Measurements from ENCODE around the gene TMEM41A. TPM values are rescaled to one million over a fixed set of nuclear protein-coding genes. Genes with fewer than 3 reads are reported as not detected.

TMEM41A gene
- total and polyA plus RNA-seq, 2 experiments from 2014 or later, result 12.4 to 15.9 TPM

DNA sequence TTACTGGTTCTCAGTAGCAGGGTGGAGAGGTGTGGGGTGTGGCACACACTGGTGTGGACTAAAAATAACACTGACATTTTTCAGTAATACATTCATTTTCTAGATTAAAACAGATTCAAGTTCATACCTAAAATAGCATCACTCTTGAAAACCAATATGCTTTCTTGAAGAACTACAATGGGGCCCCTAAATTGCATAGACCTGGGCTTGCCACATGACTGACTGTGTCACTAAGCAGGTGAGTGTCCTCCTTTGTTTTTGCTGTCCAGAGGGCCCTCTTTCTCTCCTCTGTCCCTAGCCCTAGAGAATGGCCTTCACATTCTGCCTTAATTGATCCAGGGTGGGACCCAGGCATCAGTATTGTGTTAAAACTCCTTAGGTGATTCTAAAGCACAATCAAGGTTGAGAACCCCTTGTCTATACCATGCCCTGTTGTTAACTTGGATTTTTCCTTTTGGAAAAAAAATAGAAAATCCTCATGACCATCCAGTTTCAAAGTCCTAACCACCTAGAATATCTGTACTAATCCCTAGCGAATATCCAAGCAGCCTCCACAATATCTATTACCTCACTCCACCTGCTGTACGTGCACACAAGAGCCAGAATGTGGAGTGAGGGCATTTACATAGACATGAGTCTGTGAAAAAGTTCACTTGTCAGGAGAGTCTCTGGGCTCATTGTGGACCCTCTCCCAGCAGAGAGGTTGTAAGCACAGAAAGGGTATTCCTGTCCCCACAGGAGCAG is 18.7 kb upstream of the TMEM41A start:
- TF ChIP-seq, protein P1, sequence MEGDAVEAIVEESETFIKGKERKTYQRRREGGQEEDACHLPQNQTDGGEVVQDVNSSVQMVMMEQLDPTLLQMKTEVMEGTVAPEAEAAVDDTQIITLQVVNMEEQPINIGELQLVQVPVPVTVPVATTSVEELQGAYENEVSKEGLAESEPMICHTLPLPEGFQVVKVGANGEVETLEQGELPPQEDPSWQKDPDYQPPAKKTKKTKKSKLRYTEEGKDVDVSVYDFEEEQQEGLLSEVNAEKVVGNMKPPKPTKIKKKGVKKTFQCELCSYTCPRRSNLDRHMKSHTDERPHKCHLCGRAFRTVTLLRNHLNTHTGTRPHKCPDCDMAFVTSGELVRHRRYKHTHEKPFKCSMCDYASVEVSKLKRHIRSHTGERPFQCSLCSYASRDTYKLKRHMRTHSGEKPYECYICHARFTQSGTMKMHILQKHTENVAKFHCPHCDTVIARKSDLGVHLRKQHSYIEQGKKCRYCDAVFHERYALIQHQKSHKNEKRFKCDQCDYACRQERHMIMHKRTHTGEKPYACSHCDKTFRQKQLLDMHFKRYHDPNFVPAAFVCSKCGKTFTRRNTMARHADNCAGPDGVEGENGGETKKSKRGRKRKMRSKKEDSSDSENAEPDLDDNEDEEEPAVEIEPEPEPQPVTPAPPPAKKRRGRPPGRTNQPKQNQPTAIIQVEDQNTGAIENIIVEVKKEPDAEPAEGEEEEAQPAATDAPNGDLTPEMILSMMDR (conservative IDR thresholded peaks at IDR 0.05; ENCODE audit: low read depth in 2 of 2), result no peak
- TF ChIP-seq ZNF114 (CRISPR knock-in tag; IDR thresholded peaks at IDR 0.05) (no peak), EZH2phosphoT487 (IDR thresholded peaks at IDR 0.05; ENCODE audit: unreplicated experiment) (no peak), POLR2AphosphoS5 (IDR thresholded peaks at IDR 0.05; ENCODE audit: low read depth) (no peak), JUNB (IDR thresholded peaks at IDR 0.05; ENCODE audit: unreplicated experiment) (no peak), ZNF331 (CRISPR knock-in tag; IDR thresholded peaks at IDR 0.05; ENCODE audit: low read depth) (no peak), NANOG (IDR thresholded peaks at IDR 0.05; ENCODE audit: borderline replicate concordance) (no peak), STAT1 (IDR thresholded peaks at IDR 0.05; ENCODE audit: unreplicated experiment) (no peak), EZH2 (IDR thresholded peaks at IDR 0.05; ENCODE audit: low read depth, unreplicated experiment) (no peak), CREB1 (CRISPR knock-in tag; IDR thresholded peaks at IDR 0.05; ENCODE audit: low read depth) (no peak)
- TF ChIP-seq, protein P2, sequence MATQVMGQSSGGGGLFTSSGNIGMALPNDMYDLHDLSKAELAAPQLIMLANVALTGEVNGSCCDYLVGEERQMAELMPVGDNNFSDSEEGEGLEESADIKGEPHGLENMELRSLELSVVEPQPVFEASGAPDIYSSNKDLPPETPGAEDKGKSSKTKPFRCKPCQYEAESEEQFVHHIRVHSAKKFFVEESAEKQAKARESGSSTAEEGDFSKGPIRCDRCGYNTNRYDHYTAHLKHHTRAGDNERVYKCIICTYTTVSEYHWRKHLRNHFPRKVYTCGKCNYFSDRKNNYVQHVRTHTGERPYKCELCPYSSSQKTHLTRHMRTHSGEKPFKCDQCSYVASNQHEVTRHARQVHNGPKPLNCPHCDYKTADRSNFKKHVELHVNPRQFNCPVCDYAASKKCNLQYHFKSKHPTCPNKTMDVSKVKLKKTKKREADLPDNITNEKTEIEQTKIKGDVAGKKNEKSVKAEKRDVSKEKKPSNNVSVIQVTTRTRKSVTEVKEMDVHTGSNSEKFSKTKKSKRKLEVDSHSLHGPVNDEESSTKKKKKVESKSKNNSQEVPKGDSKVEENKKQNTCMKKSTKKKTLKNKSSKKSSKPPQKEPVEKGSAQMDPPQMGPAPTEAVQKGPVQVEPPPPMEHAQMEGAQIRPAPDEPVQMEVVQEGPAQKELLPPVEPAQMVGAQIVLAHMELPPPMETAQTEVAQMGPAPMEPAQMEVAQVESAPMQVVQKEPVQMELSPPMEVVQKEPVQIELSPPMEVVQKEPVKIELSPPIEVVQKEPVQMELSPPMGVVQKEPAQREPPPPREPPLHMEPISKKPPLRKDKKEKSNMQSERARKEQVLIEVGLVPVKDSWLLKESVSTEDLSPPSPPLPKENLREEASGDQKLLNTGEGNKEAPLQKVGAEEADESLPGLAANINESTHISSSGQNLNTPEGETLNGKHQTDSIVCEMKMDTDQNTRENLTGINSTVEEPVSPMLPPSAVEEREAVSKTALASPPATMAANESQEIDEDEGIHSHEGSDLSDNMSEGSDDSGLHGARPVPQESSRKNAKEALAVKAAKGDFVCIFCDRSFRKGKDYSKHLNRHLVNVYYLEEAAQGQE (IDR thresholded peaks at IDR 0.05; ENCODE audit: unreplicated experiment), result no peak
- TF ChIP-seq, protein P3, sequence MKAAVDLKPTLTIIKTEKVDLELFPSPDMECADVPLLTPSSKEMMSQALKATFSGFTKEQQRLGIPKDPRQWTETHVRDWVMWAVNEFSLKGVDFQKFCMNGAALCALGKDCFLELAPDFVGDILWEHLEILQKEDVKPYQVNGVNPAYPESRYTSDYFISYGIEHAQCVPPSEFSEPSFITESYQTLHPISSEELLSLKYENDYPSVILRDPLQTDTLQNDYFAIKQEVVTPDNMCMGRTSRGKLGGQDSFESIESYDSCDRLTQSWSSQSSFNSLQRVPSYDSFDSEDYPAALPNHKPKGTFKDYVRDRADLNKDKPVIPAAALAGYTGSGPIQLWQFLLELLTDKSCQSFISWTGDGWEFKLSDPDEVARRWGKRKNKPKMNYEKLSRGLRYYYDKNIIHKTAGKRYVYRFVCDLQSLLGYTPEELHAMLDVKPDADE (IDR thresholded peaks at IDR 0.05), result no peak
- TF ChIP-seq, protein P4, sequence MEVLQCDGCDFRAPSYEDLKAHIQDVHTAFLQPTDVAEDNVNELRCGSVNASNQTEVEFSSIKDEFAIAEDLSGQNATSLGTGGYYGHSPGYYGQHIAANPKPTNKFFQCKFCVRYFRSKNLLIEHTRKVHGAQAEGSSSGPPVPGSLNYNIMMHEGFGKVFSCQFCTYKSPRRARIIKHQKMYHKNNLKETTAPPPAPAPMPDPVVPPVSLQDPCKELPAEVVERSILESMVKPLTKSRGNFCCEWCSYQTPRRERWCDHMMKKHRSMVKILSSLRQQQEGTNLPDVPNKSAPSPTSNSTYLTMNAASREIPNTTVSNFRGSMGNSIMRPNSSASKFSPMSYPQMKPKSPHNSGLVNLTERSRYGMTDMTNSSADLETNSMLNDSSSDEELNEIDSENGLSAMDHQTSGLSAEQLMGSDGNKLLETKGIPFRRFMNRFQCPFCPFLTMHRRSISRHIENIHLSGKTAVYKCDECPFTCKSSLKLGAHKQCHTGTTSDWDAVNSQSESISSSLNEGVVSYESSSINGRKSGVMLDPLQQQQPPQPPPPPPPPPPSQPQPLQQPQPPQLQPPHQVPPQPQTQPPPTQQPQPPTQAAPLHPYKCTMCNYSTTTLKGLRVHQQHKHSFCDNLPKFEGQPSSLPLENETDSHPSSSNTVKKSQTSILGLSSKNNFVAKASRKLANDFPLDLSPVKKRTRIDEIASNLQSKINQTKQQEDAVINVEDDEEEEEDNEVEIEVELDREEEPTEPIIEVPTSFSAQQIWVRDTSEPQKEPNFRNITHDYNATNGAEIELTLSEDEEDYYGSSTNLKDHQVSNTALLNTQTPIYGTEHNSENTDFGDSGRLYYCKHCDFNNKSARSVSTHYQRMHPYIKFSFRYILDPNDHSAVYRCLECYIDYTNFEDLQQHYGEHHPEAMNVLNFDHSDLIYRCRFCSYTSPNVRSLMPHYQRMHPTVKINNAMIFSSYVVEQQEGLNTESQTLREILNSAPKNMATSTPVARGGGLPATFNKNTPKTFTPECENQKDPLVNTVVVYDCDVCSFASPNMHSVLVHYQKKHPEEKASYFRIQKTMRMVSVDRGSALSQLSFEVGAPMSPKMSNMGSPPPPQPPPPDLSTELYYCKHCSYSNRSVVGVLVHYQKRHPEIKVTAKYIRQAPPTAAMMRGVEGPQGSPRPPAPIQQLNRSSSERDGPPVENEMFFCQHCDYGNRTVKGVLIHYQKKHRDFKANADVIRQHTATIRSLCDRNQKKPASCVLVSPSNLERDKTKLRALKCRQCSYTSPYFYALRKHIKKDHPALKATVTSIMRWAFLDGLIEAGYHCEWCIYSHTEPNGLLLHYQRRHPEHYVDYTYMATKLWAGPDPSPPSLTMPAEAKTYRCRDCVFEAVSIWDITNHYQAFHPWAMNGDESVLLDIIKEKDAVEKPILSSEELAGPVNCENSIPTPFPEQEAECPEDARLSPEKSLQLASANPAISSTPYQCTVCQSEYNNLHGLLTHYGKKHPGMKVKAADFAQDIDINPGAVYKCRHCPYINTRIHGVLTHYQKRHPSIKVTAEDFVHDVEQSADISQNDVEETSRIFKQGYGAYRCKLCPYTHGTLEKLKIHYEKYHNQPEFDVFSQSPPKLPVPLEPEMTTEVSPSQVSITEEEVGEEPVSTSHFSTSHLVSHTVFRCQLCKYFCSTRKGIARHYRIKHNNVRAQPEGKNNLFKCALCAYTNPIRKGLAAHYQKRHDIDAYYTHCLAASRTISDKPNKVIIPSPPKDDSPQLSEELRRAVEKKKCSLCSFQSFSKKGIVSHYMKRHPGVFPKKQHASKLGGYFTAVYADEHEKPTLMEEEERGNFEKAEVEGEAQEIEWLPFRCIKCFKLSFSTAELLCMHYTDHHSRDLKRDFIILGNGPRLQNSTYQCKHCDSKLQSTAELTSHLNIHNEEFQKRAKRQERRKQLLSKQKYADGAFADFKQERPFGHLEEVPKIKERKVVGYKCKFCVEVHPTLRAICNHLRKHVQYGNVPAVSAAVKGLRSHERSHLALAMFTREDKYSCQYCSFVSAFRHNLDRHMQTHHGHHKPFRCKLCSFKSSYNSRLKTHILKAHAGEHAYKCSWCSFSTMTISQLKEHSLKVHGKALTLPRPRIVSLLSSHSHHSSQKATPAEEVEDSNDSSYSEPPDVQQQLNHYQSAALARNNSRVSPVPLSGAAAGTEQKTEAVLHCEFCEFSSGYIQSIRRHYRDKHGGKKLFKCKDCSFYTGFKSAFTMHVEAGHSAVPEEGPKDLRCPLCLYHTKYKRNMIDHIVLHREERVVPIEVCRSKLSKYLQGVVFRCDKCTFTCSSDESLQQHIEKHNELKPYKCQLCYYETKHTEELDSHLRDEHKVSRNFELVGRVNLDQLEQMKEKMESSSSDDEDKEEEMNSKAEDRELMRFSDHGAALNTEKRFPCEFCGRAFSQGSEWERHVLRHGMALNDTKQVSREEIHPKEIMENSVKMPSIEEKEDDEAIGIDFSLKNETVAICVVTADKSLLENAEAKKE (CRISPR knock-in tag; IDR thresholded peaks at IDR 0.05), result no peak
- Histone ChIP-seq H2AFZ (0 out of 2 replicates have a peak overlapping the region, but pooled peaks have one; percentile 56), H3K9me2 (ENCODE audit: insufficient read depth) (no peaks in the 10 kb centered on the region), H3F3A (replicated peaks; ENCODE audit: low read depth) (no peaks in the 10 kb centered on the region), H3K36me3 (ENCODE audit: insufficient read depth) (no peaks in the 10 kb centered on the region), H4K20me1 (replicated peaks; ENCODE audit: insufficient read depth) (no peaks in the 10 kb centered on the region), H3K4me1 (ENCODE audit: insufficient read depth) (no peaks in the 10 kb centered on the region), H3K4me2 (no peak overlapping the region), H3K4me3 (no peak overlapping the region), H3K27ac (ENCODE audit: low read depth) (no peak overlapping the region), H3K79me2 (replicated peaks; ENCODE audit: insufficient read depth) (no peaks in the 10 kb centered on the region), H3K27me3 (ENCODE audit: insufficient read depth) (no peaks in the 10 kb centered on the region)
- no peaks in the 10 kb centered on the region for H3K4me1 Mint-ChIP-seq
- DNase-seq (ENCODE audit: low spot score) (no peak), ATAC-seq (no peak)
- H3K27me3 Mint-ChIP-seq (ENCODE audit: insufficient read depth, low read depth, poor library complexity), result peaks cover 3% of the 10 kb centered on the region
- H3K36me3 Mint-ChIP-seq (ENCODE audit: low read depth), result no peaks in the 10 kb centered on the region
- H3K9me3 Mint-ChIP-seq, result no peaks in the 10 kb centered on the region
- H3K27ac Mint-ChIP-seq, result no peak overlapping the region
- H3K4me3 Mint-ChIP-seq, result no peak overlapping the region
